ENCODE data around the gene DSCAM.

The DSCAM gene

GRCh38 chr21:40840401-40841125, 6.4 kb downstream of the DSCAM start:
- DNase-seq (ENCODE audit: low read depth), result no peak

- DNase-seq (ENCODE audit: low read depth), result no peak
Measured at GRCh38 chr21:40839521-40839920, 7.4 kb downstream of the DSCAM start.

DNA sequence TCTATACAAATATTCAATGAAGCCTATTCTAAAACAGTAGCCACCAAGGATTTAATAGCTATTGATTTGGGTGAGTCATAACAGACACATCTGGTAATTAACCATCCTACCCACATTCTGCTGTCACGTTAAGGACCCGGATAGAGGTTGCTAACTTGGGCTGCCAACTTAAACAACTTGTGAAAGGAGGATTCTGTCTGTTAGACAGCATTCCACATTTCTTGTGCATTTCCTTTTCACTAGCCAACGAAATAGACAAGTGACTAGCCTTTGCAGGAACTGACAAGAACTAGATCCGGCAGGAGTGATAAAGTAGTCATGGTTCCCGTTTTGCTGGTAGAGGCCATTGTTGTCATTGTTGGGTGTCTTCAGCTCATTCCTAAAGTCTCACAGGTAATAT, 9.5 kb downstream of the DSCAM start:
- DNase-seq (ENCODE audit: low read depth), result no peak

- no peak for DNase-seq (ENCODE audit: low read depth)
Measured at GRCh38 chr21:40835184-40835694, 11.7 kb downstream of the DSCAM start.

- DNase-seq (ENCODE audit: low read depth), result no peak
Measured at GRCh38 chr21:40833184-40833583, 13.8 kb downstream of the DSCAM start.

DNA sequence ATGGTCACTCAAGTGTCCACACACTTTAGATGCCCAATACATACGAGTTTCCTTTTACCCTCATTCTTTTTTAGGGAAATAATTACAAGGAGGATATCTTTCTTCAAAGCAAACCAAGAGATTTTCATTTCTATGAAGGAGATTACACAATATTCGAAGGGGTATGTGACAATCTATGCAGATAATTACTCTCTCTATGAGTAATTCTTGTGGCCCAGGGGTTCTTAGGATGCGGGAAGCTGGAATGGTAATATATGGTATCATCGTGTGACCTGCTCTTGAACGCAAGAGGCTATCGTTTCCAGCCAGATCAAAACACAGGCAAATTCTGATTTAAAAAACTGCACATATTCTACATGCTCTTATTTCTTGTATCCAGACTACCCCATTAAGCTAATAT, 14.6 kb downstream of the DSCAM start:
- DNase-seq (ENCODE audit: low read depth), result no peak

DNA sequence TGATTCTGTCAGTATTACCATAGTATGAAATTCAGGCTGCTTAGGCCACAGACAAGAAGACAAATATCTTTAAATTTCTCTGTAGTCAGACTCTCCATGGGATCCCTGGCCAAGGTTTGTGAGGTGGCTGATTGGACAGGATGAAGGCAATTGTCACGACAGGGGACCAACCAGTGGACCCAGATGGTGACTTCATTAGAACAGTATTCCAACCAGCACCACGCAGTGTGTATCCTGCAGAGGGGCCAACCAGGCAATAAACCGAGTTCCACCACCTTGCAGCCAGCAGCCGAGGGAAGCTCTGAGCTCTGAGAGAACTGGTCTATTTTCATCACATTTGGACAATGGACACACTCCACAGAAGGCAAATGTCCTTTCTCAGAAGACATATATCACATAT, 16.1 kb downstream of the DSCAM start:
- DNase-seq (ENCODE audit: low read depth), result no peak

GRCh38 chr21:40829791-40830190, 17.2 kb downstream of the DSCAM start:
- no peak for DNase-seq (ENCODE audit: low read depth)

GRCh38 chr21:40829308-40829707, 17.6 kb downstream of the DSCAM start:
- no peak for DNase-seq (ENCODE audit: low read depth)

GRCh38 chr21:40827509-40827908, 19.4 kb downstream of the DSCAM start:
- DNase-seq (ENCODE audit: low read depth), result no peak

GRCh38 chr21:40819071-40819900, 27.7 kb downstream of the DSCAM start:
- no peak for DNase-seq (ENCODE audit: low read depth)

DNA sequence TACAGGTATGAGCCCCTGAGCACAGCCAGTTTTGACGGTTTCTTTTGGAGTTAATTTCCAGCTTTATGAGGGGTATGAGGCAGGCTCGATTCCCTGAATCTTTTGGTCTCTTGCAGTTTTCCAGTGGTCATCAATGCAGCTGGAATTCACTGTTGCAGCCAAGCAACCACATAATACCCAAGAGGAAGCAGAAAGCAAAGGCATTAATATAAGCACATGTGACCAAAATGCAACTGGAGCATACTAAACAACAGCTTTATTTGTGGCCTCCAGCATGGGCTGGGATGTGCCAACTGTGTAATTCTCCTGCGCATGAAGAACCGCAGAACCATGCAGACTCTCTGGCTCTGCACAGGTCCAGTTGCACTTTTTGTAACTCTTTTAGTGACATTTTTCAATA, 33.0 kb downstream of the DSCAM start:
- no peak for DNase-seq (ENCODE audit: low read depth)

GRCh38 chr21:40809673-40810197, 37.2 kb downstream of the DSCAM start:
- no peak for DNase-seq (ENCODE audit: low read depth)

- DNase-seq (ENCODE audit: low read depth), result no peak
Measured at GRCh38 chr21:40803101-40803500, 43.9 kb downstream of the DSCAM start.

DNA sequence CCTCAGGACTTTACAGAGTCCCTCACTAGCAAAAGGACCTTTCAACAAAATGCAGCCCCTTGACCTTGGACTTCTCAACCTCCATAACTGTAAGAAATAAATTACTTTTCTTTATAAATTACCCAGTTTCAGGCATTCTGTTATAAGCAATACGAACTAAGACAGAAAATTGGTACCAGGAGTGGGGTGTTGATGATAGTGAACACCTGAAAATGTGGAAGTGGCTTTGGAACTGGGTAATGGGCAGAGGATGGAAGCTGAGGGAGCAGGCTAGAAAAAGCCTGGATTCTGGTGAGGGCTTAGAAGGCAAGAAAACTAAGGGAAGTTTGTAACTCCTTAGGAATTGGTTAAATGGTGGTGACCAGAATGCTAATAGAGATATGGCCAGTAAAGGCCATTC, 46.8 kb downstream of the DSCAM start:
- DNase-seq (ENCODE audit: low read depth), result no peak

- no peak for DNase-seq (ENCODE audit: low read depth)
Measured at GRCh38 chr21:40797891-40798290, 49.1 kb downstream of the DSCAM start.

DNA sequence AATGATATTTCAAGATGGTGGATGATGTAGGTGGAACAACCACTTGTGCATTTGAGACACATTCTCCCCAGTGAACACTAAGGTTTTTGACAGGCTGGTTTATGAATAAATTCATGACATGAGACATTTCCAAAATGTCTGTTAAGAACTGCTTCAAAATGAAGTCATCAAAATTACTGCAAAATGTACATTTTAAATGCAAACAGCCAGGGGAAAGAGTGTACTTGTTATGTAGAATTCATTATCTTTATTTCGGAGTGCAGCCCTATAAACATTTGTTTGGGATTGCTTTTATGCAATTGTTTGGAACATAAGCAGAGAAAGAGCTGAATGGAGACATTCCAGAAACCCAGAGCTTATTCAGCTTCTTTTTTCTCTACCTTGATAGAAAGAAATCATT, 49.5 kb downstream of the DSCAM start:
- no peak for DNase-seq (ENCODE audit: low read depth)

GRCh38 chr21:40796464-40796863, 50.5 kb downstream of the DSCAM start:
- DNase-seq (ENCODE audit: low read depth), result no peak

- DNase-seq (ENCODE audit: low read depth), result no peak
Measured at GRCh38 chr21:40795313-40795712, 51.6 kb downstream of the DSCAM start.

GRCh38 chr21:40792691-40793456, 54.1 kb downstream of the DSCAM start:
- DNase-seq (ENCODE audit: low read depth), result no peak

GRCh38 chr21:40788635-40789034, 58.3 kb downstream of the DSCAM start:
- no peak for DNase-seq (ENCODE audit: low read depth)

DNA sequence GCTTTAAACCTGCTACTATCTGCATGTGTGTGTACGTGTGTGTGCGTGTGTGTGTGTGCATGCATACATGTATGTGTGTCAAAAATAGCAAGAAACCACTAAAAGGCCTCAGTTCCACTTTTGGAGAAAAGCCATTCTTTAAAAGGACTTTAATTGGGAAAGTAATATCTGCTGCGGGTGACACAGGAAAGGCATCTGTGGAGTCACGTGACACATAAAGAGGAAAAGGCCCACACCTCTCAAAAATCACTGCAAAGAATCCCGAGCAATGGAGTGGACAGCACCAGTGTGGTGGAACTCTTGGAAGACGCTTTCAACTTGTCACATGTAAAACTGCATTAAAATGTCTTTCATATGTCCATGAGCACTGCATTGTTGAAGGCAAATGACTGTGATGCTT, 63.6 kb downstream of the DSCAM start:
- DNase-seq (ENCODE audit: low read depth), result no peak
